Measurements from ENCODE around the gene FDX1.
A peak's percentile ranks its signal among the peaks of the same experiment; 100 is the strongest.

The FDX1 gene

GRCh38 chr11:110433393-110434333, 3.9 kb downstream of the FDX1 start:
- DNase-seq (ENCODE audit: insufficient read length, low spot score) (peak; percentile 33), FAIRE-seq (no peak)
- TF ChIP-seq, protein P1, sequence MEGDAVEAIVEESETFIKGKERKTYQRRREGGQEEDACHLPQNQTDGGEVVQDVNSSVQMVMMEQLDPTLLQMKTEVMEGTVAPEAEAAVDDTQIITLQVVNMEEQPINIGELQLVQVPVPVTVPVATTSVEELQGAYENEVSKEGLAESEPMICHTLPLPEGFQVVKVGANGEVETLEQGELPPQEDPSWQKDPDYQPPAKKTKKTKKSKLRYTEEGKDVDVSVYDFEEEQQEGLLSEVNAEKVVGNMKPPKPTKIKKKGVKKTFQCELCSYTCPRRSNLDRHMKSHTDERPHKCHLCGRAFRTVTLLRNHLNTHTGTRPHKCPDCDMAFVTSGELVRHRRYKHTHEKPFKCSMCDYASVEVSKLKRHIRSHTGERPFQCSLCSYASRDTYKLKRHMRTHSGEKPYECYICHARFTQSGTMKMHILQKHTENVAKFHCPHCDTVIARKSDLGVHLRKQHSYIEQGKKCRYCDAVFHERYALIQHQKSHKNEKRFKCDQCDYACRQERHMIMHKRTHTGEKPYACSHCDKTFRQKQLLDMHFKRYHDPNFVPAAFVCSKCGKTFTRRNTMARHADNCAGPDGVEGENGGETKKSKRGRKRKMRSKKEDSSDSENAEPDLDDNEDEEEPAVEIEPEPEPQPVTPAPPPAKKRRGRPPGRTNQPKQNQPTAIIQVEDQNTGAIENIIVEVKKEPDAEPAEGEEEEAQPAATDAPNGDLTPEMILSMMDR (IDR thresholded peaks at IDR 0.05; ENCODE audit: insufficient read depth, missing control alignments), result peak; percentile 60

- DNase-seq (ENCODE audit: insufficient read length, low spot score) (no peak), FAIRE-seq (no peak)
- TF ChIP-seq, protein P1 (IDR thresholded peaks at IDR 0.05; ENCODE audit: insufficient read depth, missing control alignments), result no peak
These were observed 5.4 kb downstream of the FDX1 start for GRCh38 chr11:110434952-110435779.

DNA sequence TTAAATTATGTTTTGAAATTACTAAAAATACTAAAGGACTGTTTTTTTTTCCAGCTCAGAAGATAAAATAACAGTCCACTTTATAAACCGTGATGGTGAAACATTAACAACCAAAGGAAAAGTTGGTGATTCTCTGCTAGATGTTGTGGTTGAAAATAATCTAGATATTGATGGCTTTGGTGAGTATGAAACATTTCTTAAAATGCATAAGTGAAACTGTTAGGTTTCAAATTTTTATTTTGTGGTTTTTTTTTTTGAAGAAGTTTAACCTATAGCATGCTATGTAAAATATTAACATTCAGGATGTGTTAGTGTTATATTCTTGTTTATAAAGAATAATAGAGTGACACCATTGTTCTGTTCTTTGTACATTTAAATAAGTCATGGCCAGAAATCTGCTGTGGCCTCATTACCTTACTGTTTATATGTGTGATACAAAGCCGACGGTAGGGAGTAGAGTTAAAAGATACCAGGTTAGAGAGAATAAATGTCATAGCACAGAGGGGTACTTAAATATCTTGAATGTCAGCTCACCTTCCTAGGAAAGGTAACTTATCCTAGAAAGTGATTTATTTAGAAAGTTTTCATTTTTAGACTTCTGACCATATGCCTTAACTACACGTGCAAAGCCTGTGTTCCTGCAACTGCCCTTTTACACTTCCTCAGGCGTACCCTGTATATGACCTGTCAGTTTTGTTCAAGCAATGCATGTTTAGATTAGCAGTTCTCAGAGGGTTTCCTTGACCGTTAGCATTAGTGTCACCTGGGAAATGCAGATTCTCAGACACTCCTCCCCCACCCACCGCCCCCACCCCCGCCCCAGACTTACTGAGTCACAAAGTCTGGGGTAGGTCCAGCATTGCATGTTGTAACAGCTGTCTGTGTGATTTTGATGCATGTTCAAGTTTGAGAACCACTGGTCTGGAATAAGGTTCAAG, 6.3 kb downstream of the FDX1 start:
- TF ChIP-seq, protein P1 (IDR thresholded peaks at IDR 0.05; ENCODE audit: insufficient read depth, missing control alignments), result no peak
- no peak for FAIRE-seq

DNA sequence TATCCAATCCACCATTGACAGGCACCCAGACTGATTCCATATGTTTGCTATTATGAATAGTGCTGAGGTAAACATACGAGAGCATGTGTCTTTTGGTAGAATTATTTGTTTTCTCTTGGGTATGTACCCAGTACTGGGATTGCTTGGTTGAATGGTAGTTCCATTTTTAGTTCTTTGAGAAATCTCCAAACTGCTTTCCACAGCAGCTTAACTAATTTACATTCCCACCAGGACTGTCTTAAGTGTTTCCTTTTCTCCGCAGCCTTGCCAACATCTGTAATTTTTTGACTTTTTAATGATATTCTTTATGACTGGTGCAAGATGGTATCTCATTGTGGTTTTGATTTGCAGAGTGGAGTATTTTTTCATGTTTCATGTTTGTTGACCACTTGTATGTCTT, 8.3 kb downstream of the FDX1 start:
- TF ChIP-seq, protein P1 (IDR thresholded peaks at IDR 0.05; ENCODE audit: insufficient read depth, missing control alignments), result no peak
- FAIRE-seq (no peak), DNase-seq (ENCODE audit: insufficient read length, low spot score) (no peak)

More for the DNA sequence above, 6.3 kb downstream of the FDX1 start:
- DNase-seq (ENCODE audit: insufficient read length, low spot score), result no peak

DNA sequence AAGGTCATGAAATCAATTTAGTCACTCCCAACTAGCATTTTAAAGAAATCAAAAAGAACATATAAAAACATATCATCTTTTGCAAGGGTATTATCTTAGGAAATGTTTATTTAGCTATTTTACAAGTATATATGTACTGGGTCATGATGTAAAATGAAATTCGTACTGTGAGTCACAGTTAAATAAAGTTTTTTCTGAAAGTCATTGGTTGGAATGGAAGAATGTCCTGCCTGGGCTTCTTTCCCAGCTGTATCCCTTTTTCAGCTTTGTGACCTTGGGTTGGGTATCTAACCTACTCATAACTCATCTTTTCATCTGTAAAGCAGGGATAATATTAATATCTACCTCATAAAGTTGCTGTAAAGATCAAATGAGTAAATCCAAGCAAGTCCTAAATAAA, 15.7 kb downstream of the FDX1 start:
- FAIRE-seq (no peak), DNase-seq (ENCODE audit: insufficient read length, low spot score) (no peak)
- TF ChIP-seq, protein P1 (IDR thresholded peaks at IDR 0.05; ENCODE audit: insufficient read depth, missing control alignments), result no peak

- DNase-seq (ENCODE audit: insufficient read length, low spot score) (no peak), FAIRE-seq (peak; percentile 86)
- TF ChIP-seq, protein P1 (IDR thresholded peaks at IDR 0.05; ENCODE audit: insufficient read depth, missing control alignments), result no peak
These were observed 16.3 kb downstream of the FDX1 start for GRCh38 chr11:110446061-110446460.

All from D721Med (cell line).